GM19438 (cell line): ENCODE data around the gene FAH.

Experiments
- ATAC-seq: cut with Tn5 transposase; IDR thresholded peaks from one replicate; pipeline ENCODE4 v1.9.1; 2021; ENCODE audit warnings: low read depth; ENCODE audit not compliant: unreplicated experiment

Gene FAH

DNA sequence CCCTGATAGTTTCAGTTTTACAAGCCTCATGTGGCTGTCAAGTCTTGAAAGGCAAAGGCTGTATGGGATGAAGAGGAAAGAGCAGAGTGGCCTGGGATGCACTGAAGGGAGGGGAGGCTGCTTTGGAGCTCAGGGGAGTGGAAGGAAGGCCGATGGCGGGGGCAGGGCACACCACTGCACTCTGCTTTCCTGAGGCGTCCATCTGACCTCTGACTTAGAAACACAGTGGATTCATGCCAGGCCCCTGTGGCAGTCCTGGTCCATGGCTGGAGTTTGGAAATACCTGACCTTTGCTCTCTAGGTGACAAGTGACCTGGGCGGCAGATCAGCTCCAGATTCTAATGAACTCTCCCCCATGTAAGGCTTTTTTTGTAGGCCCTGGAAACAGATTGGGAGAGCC lies 19.0 kb downstream of the FAH start:
- ATAC-seq = no peak

DNA sequence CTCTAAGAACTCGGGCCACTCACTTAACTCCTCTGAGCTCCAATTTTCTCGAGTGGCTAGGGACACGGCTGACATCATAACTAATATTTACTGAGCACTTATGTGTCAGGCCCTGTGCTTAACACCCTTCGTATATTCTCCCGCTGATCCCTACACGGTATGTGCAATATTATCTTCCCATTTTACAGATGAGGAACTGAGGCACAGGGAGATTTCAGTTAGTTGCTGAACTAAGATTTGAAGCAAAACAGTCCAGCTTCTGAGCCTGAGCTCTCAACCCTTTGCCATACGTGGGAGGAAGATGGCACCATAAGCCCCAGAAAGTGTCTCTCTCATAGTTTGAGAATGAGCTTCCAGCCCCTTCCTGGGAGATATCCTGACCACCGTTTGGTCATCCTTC lies 19.6 kb downstream of the FAH start:
- ATAC-seq = no peak

DNA sequence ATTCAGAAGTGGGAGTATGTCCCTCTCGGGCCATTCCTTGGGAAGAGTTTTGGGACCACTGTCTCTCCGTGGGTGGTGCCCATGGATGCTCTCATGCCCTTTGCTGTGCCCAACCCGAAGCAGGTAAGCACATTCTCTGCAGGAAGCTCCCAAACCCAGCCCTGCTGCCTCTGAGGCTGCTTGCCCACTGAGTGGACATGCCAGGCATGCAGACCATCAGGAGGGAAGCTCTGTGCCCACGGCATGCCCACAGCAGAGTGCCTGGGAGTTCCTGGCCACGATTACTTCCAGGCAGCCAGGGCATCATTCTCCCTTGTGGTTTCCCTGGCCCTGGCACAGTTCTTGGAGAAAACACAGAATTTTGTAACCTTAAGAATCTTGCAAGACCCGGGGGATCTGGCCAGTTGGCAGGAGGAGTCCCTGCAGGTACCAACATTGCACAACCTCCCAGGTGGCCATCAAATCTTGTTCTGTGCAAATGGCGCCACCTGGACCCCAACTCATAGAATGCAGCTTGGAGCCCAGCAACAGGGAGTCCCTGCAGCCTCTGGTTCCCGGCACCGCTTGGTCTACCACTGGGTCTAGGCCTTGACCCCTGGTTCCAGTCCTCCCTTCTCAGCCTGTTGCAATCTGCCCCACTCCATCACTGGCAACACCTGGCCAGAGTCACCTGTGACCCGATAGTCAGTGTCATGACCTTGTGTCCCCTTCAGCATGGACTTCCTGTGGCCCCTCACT lies 20.4 kb downstream of the FAH start:
- ATAC-seq = peak; percentile 83

DNA sequence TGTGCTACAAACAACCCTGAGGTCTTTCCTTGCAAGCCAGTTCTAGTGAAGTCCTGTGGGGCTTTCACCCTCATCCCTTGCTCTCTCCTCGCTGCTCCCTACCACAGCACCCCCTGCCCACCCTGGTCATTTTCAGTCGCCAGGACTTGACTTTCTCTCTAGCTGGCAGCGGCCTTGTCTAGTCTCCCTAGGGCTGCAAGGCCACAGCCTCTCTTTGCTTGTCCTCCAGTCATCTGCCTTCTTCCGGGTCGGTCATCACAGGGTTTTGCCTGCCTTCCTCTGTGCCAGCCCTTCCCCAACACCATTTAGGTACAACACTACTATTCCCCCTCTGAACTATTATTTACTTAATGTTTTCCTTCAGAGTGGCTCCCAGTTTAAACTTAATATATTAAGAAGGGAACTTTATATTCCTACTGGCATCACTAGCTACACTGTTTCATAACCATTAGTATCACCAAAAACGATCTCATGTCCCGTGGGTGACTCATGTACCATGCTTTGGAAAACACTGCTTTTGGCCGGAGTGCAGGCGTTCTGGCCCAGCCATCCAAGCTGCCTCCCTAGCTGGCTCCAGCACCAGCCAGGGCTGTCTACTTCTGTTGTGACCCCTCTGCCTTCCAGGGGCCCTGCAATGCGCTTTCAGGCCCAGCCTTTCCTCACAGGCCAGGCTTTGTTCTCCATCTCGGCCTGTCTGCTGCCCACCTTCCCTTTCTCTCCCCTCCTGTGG lies 21.4 kb downstream of the FAH start:
- no peak for ATAC-seq

DNA sequence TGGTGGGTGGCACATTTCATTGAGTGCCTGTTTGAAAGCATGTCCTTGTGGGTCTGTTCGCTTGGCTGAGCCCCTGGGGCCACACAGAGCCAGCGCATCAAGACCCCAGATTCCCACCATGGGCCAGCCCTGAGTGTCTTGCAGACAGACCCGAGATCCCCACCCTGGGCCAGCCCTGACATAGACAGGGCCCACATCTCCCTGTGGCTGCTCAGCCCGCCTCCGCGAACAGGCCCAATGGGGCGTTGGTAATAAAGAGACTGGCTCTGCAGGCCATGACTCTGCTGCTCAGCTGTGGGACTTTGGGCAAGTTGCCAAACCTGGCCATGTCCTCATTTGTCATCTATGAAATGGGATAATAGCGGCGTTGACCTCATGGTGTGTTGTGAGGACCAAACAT lies 22.6 kb downstream of the FAH start:
- ATAC-seq = no peak

DNA sequence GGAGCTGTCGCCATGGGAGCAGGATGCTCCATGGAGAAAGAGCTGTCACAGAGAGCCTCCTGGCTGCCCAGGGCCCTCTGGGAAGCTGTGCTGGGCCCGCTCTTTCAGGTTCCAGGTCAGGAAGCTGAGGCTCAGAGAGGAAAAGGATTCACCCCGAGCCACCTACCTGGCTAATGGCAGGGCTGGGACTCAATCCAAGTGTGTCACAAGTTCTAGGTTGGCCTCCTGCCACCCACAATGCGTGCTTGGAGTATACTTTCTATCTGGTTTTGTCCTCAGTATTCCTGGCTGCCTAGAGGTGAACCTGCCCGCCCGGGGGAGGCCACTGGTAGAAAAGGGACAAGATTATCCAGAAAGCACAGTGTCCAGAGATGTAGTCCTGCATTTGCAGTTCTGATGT lies 23.6 kb downstream of the FAH start:
- ATAC-seq = no peak

DNA sequence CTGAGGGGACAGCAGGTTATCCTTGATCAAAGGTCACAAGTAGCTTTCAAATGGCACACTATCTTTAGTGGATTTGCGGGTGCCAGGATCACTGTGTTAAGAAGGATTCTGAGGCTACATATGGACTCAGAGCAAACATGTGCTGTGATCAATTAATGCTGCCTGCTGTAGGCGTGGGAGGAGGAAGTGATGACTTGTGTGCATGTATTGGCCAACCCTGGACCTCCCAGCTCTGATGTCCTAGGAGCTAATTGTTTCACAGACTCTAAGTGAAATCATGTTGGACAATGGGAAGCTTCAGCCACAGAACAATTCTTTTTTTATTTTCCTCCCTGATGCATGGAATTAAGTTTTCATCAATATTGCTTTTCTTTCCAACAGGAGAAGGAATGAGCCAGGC lies 24.4 kb downstream of the FAH start:
- ATAC-seq = no peak

DNA sequence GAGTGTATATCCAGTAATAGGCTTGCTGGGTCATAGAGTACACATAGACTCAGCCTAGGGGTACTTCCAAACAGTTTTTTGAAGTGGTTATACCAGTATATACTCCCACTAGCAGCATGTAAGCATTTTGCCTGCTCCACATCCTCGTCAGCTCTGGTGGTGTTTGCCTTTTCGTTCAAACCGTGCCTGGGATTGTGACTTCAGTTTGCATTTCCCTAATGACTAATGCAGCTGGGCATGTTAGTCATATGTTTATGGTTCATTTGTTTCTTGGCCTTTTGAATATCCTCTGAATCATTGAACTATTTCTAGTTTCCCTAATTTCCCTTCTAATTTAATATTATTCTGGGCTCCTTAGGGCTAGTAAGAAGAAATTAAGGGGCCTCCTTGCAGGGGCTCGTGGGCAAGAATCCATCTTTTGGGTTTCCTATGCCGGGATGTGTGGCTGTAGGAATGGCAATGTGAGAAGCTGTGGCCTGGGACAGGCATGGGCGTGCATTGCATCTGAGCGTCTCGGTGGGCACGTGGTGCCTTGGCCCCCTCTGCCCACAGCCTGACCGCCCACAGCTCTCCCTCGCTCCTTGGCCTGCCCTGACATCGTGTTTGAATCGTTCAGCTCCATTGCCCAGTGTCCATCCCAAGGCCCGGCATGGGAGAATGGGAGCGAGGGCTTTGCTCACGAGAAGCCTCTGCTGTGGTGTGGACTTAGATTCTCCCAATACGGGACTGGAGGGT lies 26.4 kb downstream of the FAH start:
- no peak for ATAC-seq

DNA sequence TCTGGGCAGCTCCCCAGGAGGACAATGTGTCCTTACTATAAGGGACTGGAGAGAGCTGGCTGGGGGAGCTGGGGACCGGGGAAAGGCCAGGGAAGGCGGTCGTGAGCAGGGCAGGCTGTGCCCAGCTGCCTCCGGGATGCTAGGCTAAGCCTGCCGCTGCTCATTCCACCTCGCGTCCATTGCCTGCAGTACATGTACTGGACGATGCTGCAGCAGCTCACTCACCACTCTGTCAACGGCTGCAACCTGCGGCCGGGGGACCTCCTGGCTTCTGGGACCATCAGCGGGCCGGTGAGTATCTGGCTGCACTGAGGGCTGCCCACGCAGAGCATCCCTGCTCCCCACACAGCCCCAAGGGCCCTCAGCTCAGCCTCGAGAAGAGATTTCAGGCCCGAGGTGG lies 27.1 kb downstream of the FAH start:
- ATAC-seq = no peak

DNA sequence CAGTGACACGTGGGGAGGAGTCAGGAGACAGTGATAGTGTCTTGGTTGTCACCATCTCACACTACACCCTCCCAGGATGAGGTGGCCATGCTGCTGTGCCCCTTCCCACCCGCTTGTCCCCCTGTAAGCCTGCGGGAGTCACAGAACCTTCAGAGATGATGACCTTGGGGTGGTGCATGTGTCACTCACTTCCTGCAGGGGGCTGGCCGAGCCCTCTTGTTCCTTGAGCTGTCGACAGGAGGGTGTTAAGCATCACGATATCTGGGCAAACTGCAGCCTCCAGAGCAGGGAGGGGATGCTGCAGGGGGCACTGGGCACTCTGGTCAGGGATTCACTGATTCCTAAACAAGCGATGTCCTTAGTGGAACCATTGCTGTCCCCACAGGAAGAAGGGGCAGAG lies 27.7 kb downstream of the FAH start:
- no peak for ATAC-seq

DNA sequence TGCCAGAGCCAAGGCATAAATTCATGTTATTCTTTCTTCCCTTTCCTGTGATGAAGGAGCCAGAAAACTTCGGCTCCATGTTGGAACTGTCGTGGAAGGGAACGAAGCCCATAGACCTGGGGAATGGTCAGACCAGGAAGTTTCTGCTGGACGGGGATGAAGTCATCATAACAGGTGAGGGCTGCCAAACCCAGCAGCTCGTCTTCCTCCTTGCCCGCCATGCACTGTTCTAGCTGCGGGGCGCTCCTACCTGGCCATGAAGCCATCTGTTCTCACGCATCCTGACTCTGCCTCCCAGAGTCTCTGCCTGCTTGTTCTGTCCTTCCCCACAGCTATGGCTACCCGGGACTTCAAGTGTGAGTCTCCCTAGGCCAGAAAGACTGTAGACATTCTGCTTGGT lies 28.2 kb downstream of the FAH start:
- no peak for ATAC-seq

DNA sequence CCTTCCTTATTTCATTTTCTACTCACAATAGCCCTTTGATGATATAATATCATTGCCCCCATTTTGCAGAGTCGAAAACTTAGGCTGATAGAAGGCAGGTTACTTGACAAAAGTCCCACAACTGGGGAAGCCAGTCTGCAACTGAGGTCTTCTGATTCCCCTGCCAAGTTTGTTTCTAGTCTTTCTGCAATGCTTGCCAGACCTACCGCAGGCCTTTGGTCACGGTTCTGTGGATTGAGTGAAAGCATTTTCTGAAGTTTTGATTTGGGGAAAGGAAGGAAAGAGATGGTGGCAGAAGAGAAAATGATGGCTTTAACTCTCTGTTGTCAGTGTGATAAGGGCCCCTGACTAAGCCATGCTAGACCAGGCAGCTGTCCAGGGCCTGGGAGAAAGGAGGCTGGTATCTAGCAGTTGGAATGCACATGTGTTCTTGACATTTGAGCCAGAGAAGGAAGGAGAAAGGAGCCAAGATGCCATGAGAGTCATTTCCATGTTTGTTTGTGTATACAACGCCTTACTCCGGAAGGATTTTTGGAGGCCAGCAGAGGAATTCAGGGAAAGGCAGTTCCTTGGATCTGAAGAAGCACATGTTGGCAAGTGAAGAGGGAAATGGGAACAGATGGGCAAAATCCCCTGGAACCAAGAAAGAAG lies 29.9 kb downstream of the FAH start:
- ATAC-seq = no peak

DNA sequence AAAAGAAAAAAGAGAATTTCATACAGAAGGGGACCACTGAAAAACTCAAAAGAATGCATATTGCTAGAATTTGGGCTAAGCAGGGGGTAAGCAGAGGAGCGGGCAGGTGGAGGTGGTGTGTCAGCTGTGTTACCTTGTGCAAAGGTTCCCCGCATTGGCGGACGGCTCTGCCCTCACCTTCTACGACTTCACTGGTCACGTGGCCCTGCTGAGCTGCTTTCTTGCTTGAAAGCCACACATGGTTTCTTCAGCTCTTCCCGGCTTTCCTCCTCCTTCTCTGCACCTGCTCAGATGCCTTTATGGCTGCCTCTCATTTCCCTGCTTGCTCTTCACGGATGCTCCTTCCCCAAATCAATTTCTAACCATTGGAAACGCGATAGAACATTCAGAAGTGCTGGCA lies 30.5 kb downstream of the FAH start:
- ATAC-seq = no peak

DNA sequence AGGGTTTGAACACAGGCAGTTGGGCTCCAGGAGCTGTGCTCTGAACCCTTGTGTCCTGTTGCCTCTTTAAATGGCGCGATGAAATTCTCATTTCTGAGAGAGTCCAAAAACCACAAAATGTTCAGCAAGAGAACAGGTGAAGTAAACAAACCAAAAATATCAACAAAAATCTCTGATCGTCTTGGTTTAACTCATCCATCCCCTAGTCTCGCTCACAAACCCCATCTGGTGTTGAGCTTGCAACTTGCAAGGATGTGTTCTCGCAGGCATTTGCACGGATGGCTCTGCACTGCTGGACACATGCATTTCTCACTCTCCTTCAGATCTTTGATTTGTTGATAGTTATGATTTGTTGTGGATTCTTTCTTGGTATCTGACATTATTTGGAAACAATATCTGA lies 31.1 kb downstream of the FAH start:
- ATAC-seq = no peak

DNA sequence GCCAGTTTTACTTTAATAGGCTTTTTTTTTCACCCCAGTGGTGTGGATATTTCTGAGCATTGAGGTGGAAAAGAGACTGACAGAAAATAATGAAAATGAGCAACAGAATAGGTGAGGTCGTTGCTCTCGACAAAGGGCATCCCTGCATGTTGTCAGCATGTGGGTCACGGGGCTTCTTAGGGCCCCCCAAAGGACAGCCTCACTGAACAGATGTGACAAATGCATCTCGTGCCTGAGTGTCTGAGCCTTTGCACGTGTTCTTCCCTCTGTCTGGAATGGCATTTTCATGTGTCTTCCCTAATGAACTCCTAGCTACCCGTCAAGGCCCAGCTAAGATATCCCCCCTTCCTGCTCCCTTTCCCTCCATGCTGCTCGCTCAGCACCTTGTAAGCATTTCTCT lies 31.8 kb downstream of the FAH start:
- no peak for ATAC-seq

DNA sequence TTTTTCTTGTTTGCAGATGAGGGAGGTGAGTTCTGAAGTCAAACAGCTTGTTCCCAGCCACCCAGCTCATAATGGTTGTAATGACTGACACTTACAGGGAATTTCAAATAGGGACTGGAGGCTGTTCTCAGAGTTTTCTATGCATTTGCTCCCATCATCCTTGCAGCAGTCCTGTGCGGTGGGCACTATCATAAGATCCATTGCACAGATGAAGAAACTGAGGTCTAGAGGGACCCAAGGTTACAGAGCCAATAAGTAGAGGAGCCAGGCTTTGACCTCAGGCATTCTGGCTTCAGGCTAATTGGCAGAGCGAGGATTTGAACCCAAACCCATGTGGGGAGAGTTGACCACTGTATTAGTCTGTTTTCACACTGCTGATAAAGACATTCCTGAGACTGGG lies 32.4 kb downstream of the FAH start:
- ATAC-seq = no peak

DNA sequence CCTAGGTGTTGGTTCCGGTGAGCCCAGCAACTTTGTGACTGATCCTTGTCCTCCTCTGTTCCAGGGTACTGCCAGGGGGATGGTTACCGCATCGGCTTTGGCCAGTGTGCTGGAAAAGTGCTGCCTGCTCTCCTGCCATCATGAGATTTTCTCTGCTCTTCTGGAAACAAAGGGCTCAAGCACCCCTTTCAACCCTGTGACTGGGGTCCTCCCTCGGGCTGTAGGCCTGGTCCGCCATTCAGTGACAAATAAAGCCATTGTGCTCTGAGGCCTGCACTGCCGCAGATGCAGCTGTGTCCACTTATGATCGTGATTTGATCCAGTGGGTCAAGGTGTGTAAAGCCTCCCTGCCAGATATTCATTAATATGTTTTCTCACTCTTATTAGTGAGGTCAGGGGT lies 33.3 kb downstream of the FAH start:
- ATAC-seq = no peak

DNA sequence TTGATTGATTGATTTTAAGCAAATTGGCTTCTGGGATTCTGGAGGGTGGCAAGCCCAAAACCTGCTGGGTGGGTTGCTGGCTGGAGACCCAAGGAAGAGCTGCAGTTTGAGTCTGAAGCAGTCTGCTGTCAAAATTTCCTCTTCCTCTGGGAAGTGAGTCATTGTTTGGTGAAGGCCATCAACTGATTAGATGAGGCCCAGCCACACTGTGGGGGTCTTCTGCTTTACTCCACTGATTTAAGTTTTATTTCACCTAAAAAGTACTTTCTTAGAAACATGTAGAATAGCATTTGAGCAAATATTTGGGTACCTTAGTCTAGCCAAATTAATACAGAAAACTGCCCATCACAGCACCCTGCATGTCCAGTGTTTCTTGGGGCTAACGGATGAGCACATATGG lies 33.8 kb downstream of the FAH start:
- ATAC-seq = no peak

DNA sequence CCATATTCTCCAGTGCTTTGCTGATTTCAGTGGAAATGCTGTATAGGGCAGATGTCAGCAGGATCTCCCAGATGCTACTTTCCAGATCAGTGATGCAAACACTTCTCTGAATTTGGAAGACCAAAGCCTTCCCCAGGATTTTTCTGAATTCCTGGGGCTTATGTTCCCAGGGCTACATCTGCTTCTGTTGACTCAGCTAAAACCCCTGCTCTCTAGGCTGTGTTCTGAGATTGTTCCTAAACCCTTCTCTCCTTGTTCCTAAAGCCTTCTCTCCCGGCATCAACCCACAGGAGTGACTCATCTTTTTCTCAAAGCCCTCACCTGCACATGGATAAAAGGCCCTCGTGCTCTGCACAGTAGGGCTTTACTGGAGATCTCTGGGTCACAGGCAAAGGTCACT lies 35.5 kb downstream of the FAH start:
- ATAC-seq = no peak

DNA sequence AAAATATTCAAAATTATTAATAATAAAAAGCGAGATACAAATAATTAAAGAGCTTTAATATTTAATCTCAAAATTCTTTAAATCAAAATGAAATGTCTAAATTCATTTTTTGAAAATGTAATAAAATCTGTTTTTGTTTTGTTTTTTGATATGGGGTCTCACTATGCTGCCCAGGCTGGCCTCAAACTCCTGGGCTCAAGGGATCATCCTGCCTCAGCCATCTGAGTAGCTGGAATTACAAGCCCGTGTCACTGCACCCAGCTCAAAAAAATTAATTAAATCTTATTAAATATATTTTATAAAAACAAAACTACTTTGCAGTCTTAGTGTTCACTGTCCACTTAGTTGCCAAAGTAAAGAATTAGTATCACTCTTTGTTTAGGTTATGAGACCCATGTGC lies 38.4 kb downstream of the FAH start:
- ATAC-seq = no peak

DNA sequence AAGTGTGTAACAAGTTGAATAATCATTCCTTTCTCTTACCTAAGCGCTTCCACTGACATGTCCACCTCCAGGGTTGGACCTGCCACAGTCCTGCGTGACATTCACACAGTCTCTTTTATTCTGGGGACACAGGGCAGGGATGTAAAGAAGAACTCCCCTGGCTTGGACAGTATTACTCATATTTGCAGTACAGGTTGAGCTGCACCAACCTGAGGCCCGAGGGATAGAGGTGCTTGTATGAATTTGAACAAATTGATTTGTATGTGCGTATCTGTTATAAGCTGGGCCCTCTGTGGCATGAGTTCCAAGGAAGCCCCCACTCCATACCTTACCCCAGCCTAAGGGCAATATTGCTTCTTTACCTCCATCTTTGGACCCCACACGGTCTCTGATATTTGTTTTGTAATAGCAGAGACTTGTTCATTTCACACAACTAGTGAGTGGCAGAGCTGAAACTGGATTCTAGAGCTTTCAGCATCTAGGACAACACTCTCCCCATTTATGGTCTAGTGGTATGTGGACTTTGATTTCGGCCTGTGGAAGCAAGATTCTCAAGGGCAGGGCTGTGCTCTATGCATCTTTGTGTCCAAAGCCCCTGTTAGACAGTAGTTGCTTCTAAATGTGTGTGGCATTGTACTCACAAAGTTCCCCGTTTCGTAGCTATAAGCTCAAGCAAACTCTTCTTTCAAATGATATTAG lies 39.2 kb downstream of the FAH start:
- no peak for ATAC-seq
